Right atrium auricular region (tissue), 2 donors: Measurements from ENCODE around the gene CRIP2. TPM values are rescaled to one million over a fixed set of nuclear protein-coding genes. Genes with fewer than 3 reads are reported as not detected.

Experiments
- DNase-seq: peaks from one replicate; pipeline ENCODE4 v3.0.0-alpha.2; 2019; ENCODE audit warnings: low spot score
- H3K27ac ChIP-seq, 2 donors: fragments of 200-600 bp; sonication (generic); 1 replicate in 1 of 2; 2 replicates in 1 of 2; pipeline ENCODE4 v1.5.1; 2016 to 2019
- H3K27me3 ChIP-seq, 2 donors: fragments of 200-600 bp; sonication (generic); one replicate each; pipeline versions ENCODE4 v1.5.1 to v1.6.0; 2017 to 2019
- H3K36me3 ChIP-seq: fragments of 200-600 bp; sonication (generic); one replicate; pipeline ENCODE4 v1.5.1; 2016
- H3K4me1 ChIP-seq, 2 donors: fragments of 200-600 bp; sonication (generic); one replicate each; pipeline versions ENCODE4 v1.5.1 to v1.6.0; 2017 to 2019
- H3K4me3 ChIP-seq, 2 donors: fragments of 200-600 bp; sonication (generic); 1 replicate in 1 of 2; 2 replicates in 1 of 2; pipeline ENCODE4 v1.5.1; 2017 to 2019; ENCODE audit warnings: mild to moderate bottlenecking in 1 of 2, moderate library complexity in 1 of 2
- H3K9me3 ChIP-seq, 2 donors: fragments of 200-600 bp; sonication (generic); one replicate each; pipeline ENCODE4 v1.5.1; 2019
- CTCF ChIP-seq, 2 donors: fragments of 200-600 bp; sonication (generic); IDR thresholded peaks; one replicate each; pipeline ENCODE4 v1.5.1; 2019; ENCODE audit warnings: antibody characterized with exemption in 2 of 2
- total RNA-seq, 2 donors: library from RNA; depleted of rRNA; stranded (reverse); fragments of >200 nt; gene quantifications; one replicate each; pipeline ENCODE4 v1.1.0, GENCODE V29; 2016

The CRIP2 gene
- total RNA-seq, 2 donors from 2014 or later, result 831 to 1,272 TPM

- Histone ChIP-seq H3K9me3 (no peaks in the 10 kb centered on the region), H3K36me3 (no peaks in the 10 kb centered on the region), H3K4me1 (no peaks in the 10 kb centered on the region), H3K4me3 (no peak overlapping the region), H3K27ac (no peak overlapping the region), H3K27me3 (no peaks in the 10 kb centered on the region)
- TF ChIP-seq CTCF (IDR thresholded peaks at IDR 0.05), result no peak
- DNase-seq, result no peak
These were observed 24.8 kb downstream of the CRIP2 start for GRCh38 chr14:105499256-105500035.

GRCh38 chr14:105500036-105500725 lies 25.6 kb downstream of the CRIP2 start:
- DNase-seq, result no peak
- H3K27me3 ChIP-seq, result no peaks in the 10 kb centered on the region
- no peaks in the 10 kb centered on the region for H3K4me1 ChIP-seq
- H3K9me3 ChIP-seq, result no peaks in the 10 kb centered on the region
- no peak for TF ChIP-seq CTCF (IDR thresholded peaks at IDR 0.05)
- H3K27ac ChIP-seq, result no peak overlapping the region
- no peaks in the 10 kb centered on the region for H3K36me3 ChIP-seq
- H3K4me3 ChIP-seq, result no peak overlapping the region

- no peak overlapping the region for H3K27ac ChIP-seq
- no peaks in the 10 kb centered on the region for H3K9me3 ChIP-seq
- no peaks in the 10 kb centered on the region for H3K4me1 ChIP-seq
- H3K27me3 ChIP-seq, result no peaks in the 10 kb centered on the region
- no peaks in the 10 kb centered on the region for H3K36me3 ChIP-seq
- DNase-seq, result no peak
- TF ChIP-seq CTCF (IDR thresholded peaks at IDR 0.05), result no peak
- no peak overlapping the region for H3K4me3 ChIP-seq
These were observed 26.1 kb downstream of the CRIP2 start for GRCh38 chr14:105500726-105501101.

GRCh38 chr14:105501504-105502291 lies 27.1 kb downstream of the CRIP2 start:
- H3K9me3 ChIP-seq, result no peaks in the 10 kb centered on the region
- H3K4me1 ChIP-seq, result no peaks in the 10 kb centered on the region
- no peak overlapping the region for H3K4me3 ChIP-seq
- TF ChIP-seq CTCF (IDR thresholded peaks at IDR 0.05), result no peak
- no peaks in the 10 kb centered on the region for H3K27me3 ChIP-seq
- no peak overlapping the region for H3K27ac ChIP-seq
- no peaks in the 10 kb centered on the region for H3K36me3 ChIP-seq
- no peak for DNase-seq

GRCh38 chr14:105502446-105503295 lies 28.1 kb downstream of the CRIP2 start:
- Histone ChIP-seq H3K4me3 (no peak overlapping the region), H3K27ac (no peak overlapping the region), H3K36me3 (no peaks in the 10 kb centered on the region), H3K4me1 (no peaks in the 10 kb centered on the region), H3K27me3 (no peaks in the 10 kb centered on the region), H3K9me3 (no peaks in the 10 kb centered on the region)
- TF ChIP-seq CTCF (IDR thresholded peaks at IDR 0.05), result no peak
- no peak for DNase-seq
